Common myeloid progenitor, CD34-positive (primary cell): Measurements from ENCODE around the gene AXIN1.
"Not testable (repeated sequence)": the region's sequence is repeated elsewhere in the genome, so short reads cannot be mapped to it uniquely, and the experiment has no call there.

ENCODE experiments used
- CTCF ChIA-PET: fragments of 350-600 bp; sonication (Branson Sonifier 250); formaldehyde crosslinking; loops from one replicate; lab custom pipeline; 2021; ENCODE audit warnings: antibody characterized with exemption; lab: Charles Lee
- POLR2A ChIA-PET: fragments of 350-600 bp; sonication (Branson Sonifier 250); formaldehyde crosslinking; loops from one replicate; lab custom pipeline; 2021; ENCODE audit warnings: antibody characterized with exemption; lab: Charles Lee
- DNase-seq, 3 donors: peaks; one replicate each; pipeline versions ENCODE4 v3.0.0 to v3.0.0-alpha.2; 2013
- H3K27ac ChIP-seq, 2 experiments: 1 replicate in 1 of 2; 2 replicates in 1 of 2; pipeline ENCODE4 v1.7.0; 2013; ENCODE audit warnings: inconsistent platforms in 2 of 2, low read length in 2 of 2, mild to moderate bottlenecking in 2 of 2, low read depth in 1 of 2, moderate library complexity in 1 of 2; ENCODE audit not compliant: severe bottlenecking in 2 of 2, insufficient read depth in 1 of 2, poor library complexity in 1 of 2
- H3K27me3 ChIP-seq, 5 experiments: replicated peaks in 2 of 5; 1 replicate in 3 of 5; 2 replicates in 2 of 5; pipeline versions ENCODE4 v1.6.1 to v1.7.0; 2013; ENCODE audit warnings: low read length in 4 of 5, mild to moderate bottlenecking in 2 of 5, moderate library complexity in 2 of 5, inconsistent platforms in 1 of 5; ENCODE audit not compliant: insufficient read depth in 5 of 5, control insufficient read depth in 4 of 5
- H3K36me3 ChIP-seq, 4 experiments: 1 replicate in 2 of 4; 2 replicates in 2 of 4; pipeline versions ENCODE4 v1.6.1 to v1.7.0; 2013; ENCODE audit warnings: low read length in 3 of 4, control low read depth in 1 of 4, mild to moderate bottlenecking in 1 of 4; ENCODE audit not compliant: control insufficient read depth in 4 of 4, insufficient read depth in 4 of 4
- H3K4me1 ChIP-seq, 4 experiments: 1 replicate in 3 of 4; 2 replicates in 1 of 4; pipeline versions ENCODE4 v1.6.1 to v1.7.1; 2013; ENCODE audit warnings: low read length in 3 of 4, mild to moderate bottlenecking in 3 of 4, control low read depth in 1 of 4, inconsistent platforms in 1 of 4, moderate library complexity in 1 of 4; ENCODE audit not compliant: control insufficient read depth in 4 of 4, insufficient read depth in 4 of 4; ENCODE audit errors: control extremely low read depth in 1 of 4
- H3K4me3 ChIP-seq, 7 experiments: 1 replicate in 4 of 7; 2 replicates in 3 of 7; pipeline versions ENCODE4 v1.5.1 to v1.7.0; 2013; ENCODE audit warnings: mild to moderate bottlenecking in 7 of 7, low read length in 6 of 7, moderate library complexity in 6 of 7, inconsistent platforms in 2 of 7, low read depth in 2 of 7, control low read depth in 1 of 7; ENCODE audit not compliant: insufficient read depth in 4 of 7, control insufficient read depth in 1 of 7; ENCODE audit errors: extremely low read depth in 1 of 7
- H3K9me3 ChIP-seq, 5 experiments: 1 replicate in 4 of 5; 2 replicates in 1 of 5; pipeline versions ENCODE4 v1.6.1 to v1.7.1; 2013; ENCODE audit warnings: low read length in 4 of 5, mild to moderate bottlenecking in 2 of 5, inconsistent platforms in 1 of 5, low read depth in 1 of 5, moderate library complexity in 1 of 5; ENCODE audit not compliant: control insufficient read depth in 4 of 5, insufficient read depth in 2 of 5; ENCODE audit errors: control extremely low read depth in 1 of 5
- WGBS: methylation state at CpG from one replicate; pipeline ENCODE4 v1.1.5; 2013; ENCODE audit not compliant: insufficient coverage; 5-methylcytosine and 5-hydroxymethylcytosine counted together

The AXIN1 gene

DNA sequence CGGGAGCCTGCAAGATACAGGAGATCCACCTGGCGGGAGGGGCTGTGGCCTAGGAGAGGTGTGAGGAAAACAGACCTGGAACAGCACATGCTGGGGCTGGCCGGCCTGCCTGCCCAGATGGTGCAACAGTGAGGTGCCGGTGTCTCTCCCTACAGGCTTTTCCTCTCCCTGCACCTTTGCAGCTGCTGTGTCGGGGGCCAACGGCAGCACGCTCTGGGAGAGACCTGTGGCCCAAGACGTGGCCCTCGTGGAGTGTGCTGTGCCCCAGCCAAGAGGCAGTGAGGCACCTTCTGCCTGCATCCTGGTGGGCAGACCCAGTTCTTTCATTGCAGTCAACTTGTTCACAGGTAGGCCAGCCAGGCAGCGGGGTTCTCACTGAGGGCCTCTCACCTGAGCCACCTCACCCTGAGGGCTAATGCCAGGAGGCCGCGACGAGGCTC lies 92.7 kb downstream of the AXIN1 start:
- 96% methylated on average over 10 of the region's 13 CpGs for WGBS
- no peak overlapping the region for H3K4me3 ChIP-seq
- CTCF ChIA-PET = no interaction called here

DNA sequence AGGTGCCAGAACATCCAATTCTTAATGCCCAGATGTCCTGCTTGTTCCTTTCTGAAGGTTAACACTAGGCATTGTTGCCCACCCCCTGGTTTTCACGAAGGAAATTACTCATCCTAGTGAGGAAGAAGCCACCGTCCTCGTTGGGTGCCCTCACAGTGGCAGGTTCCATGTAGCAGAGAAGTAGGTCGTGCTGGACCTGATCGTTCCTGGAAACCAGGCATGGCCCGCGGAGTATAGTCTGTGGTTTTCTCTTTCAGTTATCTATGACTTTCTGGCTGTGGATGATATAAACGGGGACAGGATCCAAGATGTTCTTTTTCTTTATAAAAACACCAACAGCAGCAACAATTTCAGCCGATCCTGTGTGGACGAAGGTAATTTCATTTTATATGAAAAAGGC lies 93.3 kb downstream of the AXIN1 start:
- no peak for DNase-seq
- Histone ChIP-seq H3K4me1 (peaks cover 0 to 6% (median 3%) of the 10 kb centered on the region in 4 experiments), H3K4me3 (no peak overlapping the region), H3K36me3 (peaks cover 0 to 73% (median 31%) of the 10 kb centered on the region in 4 experiments), H3K9me3 (no peaks in the 10 kb centered on the region), H3K27me3 (no peaks in the 10 kb centered on the region), H3K27ac (no peak overlapping the region)
- 60% methylated on average over 3 of the region's 10 CpGs for WGBS
- ChIA-PET CTCF (no interaction called here), POLR2A (no interaction called here)

More for the DNA sequence above, 92.7 kb downstream of the AXIN1 start:
- H3K36me3 ChIP-seq = peaks cover 0 to 74% (median 31%) of the 10 kb centered on the region in 4 experiments
- H3K4me1 ChIP-seq = peaks cover 0 to 6% (median 3%) of the 10 kb centered on the region in 4 experiments
- POLR2A ChIA-PET = no interaction called here
- no peaks in the 10 kb centered on the region for H3K27me3 ChIP-seq
- no peak for DNase-seq
- no peaks in the 10 kb centered on the region for H3K9me3 ChIP-seq
- H3K27ac ChIP-seq = no peak overlapping the region

DNA sequence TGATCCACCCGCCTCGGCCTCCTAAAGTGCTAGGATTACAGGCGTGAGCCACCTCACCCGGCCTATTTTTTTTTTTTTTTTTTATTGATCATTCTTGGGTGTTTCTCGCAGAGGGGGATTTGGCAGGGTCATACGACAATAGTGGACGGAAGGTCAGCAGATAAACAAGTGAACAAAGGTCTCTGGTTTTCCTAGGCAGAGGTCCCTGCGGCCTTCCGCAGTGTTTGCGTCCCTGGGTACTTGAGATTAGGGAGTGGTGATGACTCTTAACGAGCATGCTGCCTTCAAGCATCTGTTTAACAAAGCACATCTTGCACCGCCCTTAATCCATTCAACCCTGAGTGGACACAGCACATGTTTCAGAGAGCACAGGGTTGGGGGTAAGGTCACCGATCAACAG lies 94.4 kb downstream of the AXIN1 start:
- H3K27me3 ChIP-seq, DNase-seq, H3K9me3 ChIP-seq, CTCF ChIA-PET, H3K4me3 ChIP-seq, H3K27ac ChIP-seq: not testable (repeated sequence)
- POLR2A ChIA-PET = interaction anchor here (0.6 kb wide), 1 partner anchor 19 kb away, joined by 3 read pairs; no protein-coding TSS in a partner anchor
- peaks cover 0 to 61% (median 27%) of the 10 kb centered on the region in 4 experiments for H3K36me3 ChIP-seq
- 80% methylated on average over 1 of the region's 13 CpGs for WGBS
- peaks cover 0 to 17% (median 12%) of the 10 kb centered on the region in 4 experiments for H3K4me1 ChIP-seq

DNA sequence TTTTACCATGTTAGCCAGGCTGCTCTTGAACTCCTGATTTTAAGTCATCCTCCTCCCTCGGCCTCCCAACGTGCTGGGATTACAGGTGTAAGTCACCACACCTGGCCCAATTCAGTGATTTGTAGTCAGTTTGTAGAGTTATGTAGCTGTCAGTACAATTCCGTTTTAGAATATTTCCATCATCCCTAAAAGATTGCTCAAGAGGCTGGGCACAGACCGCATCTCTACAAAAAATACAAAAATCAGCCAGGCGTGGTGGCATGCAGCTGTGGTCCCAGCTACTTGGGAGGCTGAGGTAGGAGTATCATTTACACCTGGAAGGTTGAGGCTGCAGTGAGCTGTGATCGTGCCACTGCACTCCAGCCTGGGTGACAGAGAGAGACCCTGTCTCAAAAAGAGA lies 97.3 kb downstream of the AXIN1 start:
- peaks cover 0 to 31% (median 22%) of the 10 kb centered on the region in 4 experiments for H3K4me1 ChIP-seq
- WGBS = no CpG with 5 or more reads among the region's 6 CpGs
- H3K9me3 ChIP-seq = no peaks in the 10 kb centered on the region
- H3K36me3 ChIP-seq = peaks cover 0 to 41% (median 13%) of the 10 kb centered on the region in 4 experiments
- ChIA-PET CTCF (interaction anchor here (1.2 to 3.4 kb wide), 2 partner anchors 12 to 20 kb away, joined by 3 to 13 read pairs; partner anchors contain the start of gene FAM234A), POLR2A (interaction anchor here (1.1 kb wide), 1 partner anchor 20 kb away, joined by 3 read pairs; the partner anchor contains the start of gene FAM234A)
- H3K27ac ChIP-seq = no peak overlapping the region
- no peak for DNase-seq
- H3K4me3 ChIP-seq = no peak overlapping the region
- no peaks in the 10 kb centered on the region for H3K27me3 ChIP-seq

DNA sequence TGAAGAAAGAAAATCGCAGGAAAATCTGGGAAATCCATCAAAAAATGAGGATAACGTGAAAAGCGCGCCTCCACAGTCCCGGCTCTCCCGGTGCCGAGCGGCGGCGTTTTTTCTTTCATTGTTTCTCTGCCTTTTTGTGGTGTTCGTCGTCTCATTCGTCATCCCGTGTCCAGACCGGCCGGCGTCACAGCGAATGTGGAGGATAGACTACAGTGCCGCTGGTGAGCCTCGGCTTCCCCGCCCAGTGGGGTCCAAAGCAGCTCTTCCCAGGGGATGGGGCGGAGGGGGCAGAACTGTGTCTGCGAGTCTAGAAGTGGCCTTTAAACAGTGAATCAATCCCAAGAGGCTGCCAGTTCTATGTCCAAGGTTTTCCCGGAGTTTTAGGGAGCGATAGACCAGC lies 98.1 kb downstream of the AXIN1 start:
- no peak overlapping the region for H3K4me3 ChIP-seq
- H3K4me1 ChIP-seq = peaks cover 0 to 30% (median 20%) of the 10 kb centered on the region in 4 experiments
- WGBS = 98% methylated on average over 25 of the region's 25 CpGs
- no peak for DNase-seq
- H3K36me3 ChIP-seq = peaks cover 0 to 38% (median 12%) of the 10 kb centered on the region in 4 experiments
- H3K9me3 ChIP-seq = no peaks in the 10 kb centered on the region
- no peak overlapping the region for H3K27ac ChIP-seq
- CTCF ChIA-PET = interaction anchor here (1.0 to 3.4 kb wide), 3 partner anchors 9 to 20 kb away, joined by 3 to 13 read pairs (median 3); partner anchors contain the start of gene FAM234A
- H3K27me3 ChIP-seq = no peaks in the 10 kb centered on the region
- POLR2A ChIA-PET = interaction anchor here (0.5 to 1.1 kb wide), 2 partner anchors 20 to 29 kb away, joined by 3 read pairs; partner anchors contain the start of gene FAM234A

DNA sequence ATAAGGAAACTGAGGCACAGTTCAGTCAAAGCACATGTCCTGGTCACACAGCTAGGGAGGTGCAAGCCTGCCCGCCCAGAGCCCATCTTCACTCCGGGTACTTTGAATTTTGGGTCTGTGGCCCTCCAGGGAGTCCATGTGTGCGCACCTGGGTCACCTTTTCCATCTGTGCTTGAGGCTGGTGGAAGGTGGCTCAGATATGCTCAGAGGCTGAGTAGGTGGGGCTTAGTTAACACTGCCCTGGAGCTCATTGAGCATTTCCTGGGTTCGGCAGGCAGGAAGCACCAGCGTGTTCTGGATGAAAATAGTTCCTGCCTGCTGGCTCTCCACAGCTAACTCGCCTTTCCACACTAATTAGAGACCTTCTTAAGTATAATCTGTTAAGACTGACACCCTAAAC lies 98.7 kb downstream of the AXIN1 start:
- H3K27ac ChIP-seq = no peak overlapping the region
- DNase-seq = peak in 1 of 3 donors; percentile 33
- H3K27me3 ChIP-seq = no peaks in the 10 kb centered on the region
- H3K4me3 ChIP-seq = no peak overlapping the region
- peaks cover 0 to 26% (median 19%) of the 10 kb centered on the region in 4 experiments for H3K4me1 ChIP-seq
- no peaks in the 10 kb centered on the region for H3K9me3 ChIP-seq
- CTCF ChIA-PET = interaction anchor here (1.0 to 3.4 kb wide), 3 partner anchors 10 to 19 kb away, joined by 3 to 13 read pairs (median 4); partner anchors contain the start of gene FAM234A
- POLR2A ChIA-PET = interaction anchor here (0.5 to 1.1 kb wide), 2 partner anchors 19 to 28 kb away, joined by 3 read pairs; partner anchors contain the start of gene FAM234A
- WGBS = 63% methylated on average over 5 of the region's 6 CpGs
- peaks cover 0 to 37% (median 15%) of the 10 kb centered on the region in 4 experiments for H3K36me3 ChIP-seq
